Panc1 (cell line): Measurements from ENCODE around the gene ZG16. TPM values are rescaled to one million over a fixed set of nuclear protein-coding genes. Genes with fewer than 3 reads are reported as not detected.

Experiments used
- ATAC-seq: fragments of 200-7000 bp; cut with Tn5 transposase; 2 replicates; pipeline ENCODE4 v1.9.1; 2020; ENCODE audit warnings: mild to moderate bottlenecking, moderate library complexity
- BruUV-seq: library from RNA; stranded (reverse); fragments of 400-500 nt; replicated peaks from 2 replicates; lab custom pipeline; 2021; lab: Mats Ljungman, UMichigan
- CTCF ChIA-PET: fragments of 300-600 bp; sonication (Branson Sonifier 250); formaldehyde crosslinking; loops from one replicate; lab custom pipeline; 2022; ENCODE audit warnings: antibody characterized with exemption; lab: Charles Lee
- POLR2A ChIA-PET: fragments of 300-600 bp; sonication (Branson Sonifier 250); formaldehyde crosslinking; loops from one replicate; lab custom pipeline; 2022; ENCODE audit warnings: antibody characterized with exemption; lab: Charles Lee
- DNase-seq: peaks from one replicate; pipeline ENCODE4 v3.0.0-alpha.2; 2010; ENCODE audit warnings: low read depth, low spot score
- H3K27ac ChIP-seq: 2 replicates; pipeline ENCODE4 v1.5.1; 2011; ENCODE audit warnings: mild to moderate bottlenecking, low read length, inconsistent platforms
- H3K27me3 ChIP-seq: fragments of 200-500 bp; sonication (Bioruptor generic); 2 replicates; pipeline ENCODE4 v1.6.0; 2014; ENCODE audit warnings: low read length, inconsistent platforms; ENCODE audit not compliant: control insufficient read depth, insufficient read depth
- H3K36me3 ChIP-seq: fragments of 200-500 bp; sonication (Bioruptor generic); 2 replicates; pipeline ENCODE4 v1.5.1; 2014; ENCODE audit warnings: inconsistent platforms, mild to moderate bottlenecking, low read length, moderate library complexity; ENCODE audit not compliant: control insufficient read depth, insufficient read depth
- H3K4me1 ChIP-seq: 2 replicates; pipeline ENCODE4 v1.5.1; 2011; ENCODE audit warnings: inconsistent platforms, mild to moderate bottlenecking, low read length, moderate library complexity; ENCODE audit not compliant: control insufficient read depth, insufficient read depth
- H3K4me3 ChIP-seq, 2 experiments: 2 replicates each; pipeline ENCODE4 v1.5.1; 2011 to 2012; ENCODE audit warnings: low read depth in 2 of 2, low read length in 2 of 2, mild to moderate bottlenecking in 2 of 2, inconsistent platforms in 1 of 2, moderate library complexity in 1 of 2
- H3K9me3 ChIP-seq: fragments of 200-500 bp; sonication (Bioruptor generic); 2 replicates; pipeline ENCODE4 v1.5.1; 2014; ENCODE audit warnings: low read depth, mild to moderate bottlenecking, inconsistent platforms, low read length, moderate library complexity; ENCODE audit not compliant: control insufficient read depth, insufficient read depth
- POLR2AphosphoS5 ChIP-seq: IDR thresholded peaks from 2 replicates; pipeline ENCODE4 v1.6.1; 2012; ENCODE audit warnings: mild to moderate bottlenecking, low read depth, low read length, moderate library complexity
- in situ Hi-C: cut with HindIII; loops from 2 replicates; pipeline ENCODE4 v1.10.0; 2016; ENCODE audit warnings: low sequenced_read_pairs, low pct_unique_long_range_greater_than_20kb
- intact Hi-C: fragments of 100-400 bp; cut with micrococcal nuclease; formaldehyde crosslinking; loops from one replicate; pipeline ENCODE4 v1.10.0; 2022; ENCODE audit not compliant: unreplicated experiment
- total RNA-seq: library from RNA; stranded (reverse); gene quantifications from one replicate; pipeline ENCODE4 v1.2.1, GENCODE V29; 2021; ENCODE audit not compliant: unreplicated experiment
- TF ChIP-seq, protein P1 (sequence below), 2 experiments: IDR thresholded peaks; 2 replicates each; pipeline ENCODE4 v1.6.1; 2011 to 2012; ENCODE audit warnings: low read depth in 2 of 2, control low read depth in 1 of 2, low read length in 1 of 2, mild to moderate bottlenecking in 1 of 2, moderate library complexity in 1 of 2; ENCODE audit not compliant: insufficient read depth in 1 of 2

Gene ZG16
- total RNA-seq, 1 experiment from 2014 or later = not detected

DNA sequence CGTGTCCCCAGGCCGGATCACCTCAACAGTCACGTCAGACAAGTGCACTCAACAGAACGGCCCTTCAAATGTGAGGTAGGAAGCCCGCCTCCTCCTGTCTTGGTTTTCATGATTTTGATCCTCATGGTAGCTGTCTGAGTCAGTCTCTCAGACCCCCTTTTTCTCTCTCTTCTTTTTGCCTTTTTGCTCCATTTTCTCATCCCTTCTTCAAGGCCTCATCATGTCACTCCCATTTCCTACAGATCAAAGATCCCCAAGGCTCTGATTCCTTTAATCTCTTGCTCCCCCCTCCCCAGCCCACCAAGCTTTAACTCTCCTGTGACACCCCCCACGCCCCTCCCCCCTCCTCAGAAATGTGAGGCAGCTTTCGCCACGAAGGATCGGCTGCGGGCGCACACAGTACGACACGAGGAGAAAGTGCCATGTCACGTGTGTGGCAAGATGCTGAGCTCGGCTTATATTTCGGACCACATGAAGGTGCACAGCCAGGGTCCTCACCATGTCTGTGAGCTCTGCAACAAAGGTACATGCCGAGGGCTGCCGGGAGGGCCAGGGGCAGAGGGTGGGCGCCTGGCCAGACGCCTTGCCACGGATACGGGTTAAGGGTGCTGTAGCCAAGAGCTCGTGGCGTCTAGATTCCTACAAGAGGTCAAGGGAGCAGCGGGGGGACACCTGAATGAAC, 30.3 kb downstream of the ZG16 start:
- BruUV-seq = no TSS peak
- in situ Hi-C loops (no loop called here), intact Hi-C loops (no loop called here)
- peak overlapping the region; percentile 83 for H3K27ac ChIP-seq
- TF ChIP-seq POLR2AphosphoS5 = peak; percentile 3
- TF ChIP-seq, protein P1, sequence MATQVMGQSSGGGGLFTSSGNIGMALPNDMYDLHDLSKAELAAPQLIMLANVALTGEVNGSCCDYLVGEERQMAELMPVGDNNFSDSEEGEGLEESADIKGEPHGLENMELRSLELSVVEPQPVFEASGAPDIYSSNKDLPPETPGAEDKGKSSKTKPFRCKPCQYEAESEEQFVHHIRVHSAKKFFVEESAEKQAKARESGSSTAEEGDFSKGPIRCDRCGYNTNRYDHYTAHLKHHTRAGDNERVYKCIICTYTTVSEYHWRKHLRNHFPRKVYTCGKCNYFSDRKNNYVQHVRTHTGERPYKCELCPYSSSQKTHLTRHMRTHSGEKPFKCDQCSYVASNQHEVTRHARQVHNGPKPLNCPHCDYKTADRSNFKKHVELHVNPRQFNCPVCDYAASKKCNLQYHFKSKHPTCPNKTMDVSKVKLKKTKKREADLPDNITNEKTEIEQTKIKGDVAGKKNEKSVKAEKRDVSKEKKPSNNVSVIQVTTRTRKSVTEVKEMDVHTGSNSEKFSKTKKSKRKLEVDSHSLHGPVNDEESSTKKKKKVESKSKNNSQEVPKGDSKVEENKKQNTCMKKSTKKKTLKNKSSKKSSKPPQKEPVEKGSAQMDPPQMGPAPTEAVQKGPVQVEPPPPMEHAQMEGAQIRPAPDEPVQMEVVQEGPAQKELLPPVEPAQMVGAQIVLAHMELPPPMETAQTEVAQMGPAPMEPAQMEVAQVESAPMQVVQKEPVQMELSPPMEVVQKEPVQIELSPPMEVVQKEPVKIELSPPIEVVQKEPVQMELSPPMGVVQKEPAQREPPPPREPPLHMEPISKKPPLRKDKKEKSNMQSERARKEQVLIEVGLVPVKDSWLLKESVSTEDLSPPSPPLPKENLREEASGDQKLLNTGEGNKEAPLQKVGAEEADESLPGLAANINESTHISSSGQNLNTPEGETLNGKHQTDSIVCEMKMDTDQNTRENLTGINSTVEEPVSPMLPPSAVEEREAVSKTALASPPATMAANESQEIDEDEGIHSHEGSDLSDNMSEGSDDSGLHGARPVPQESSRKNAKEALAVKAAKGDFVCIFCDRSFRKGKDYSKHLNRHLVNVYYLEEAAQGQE (IDR thresholded peaks at IDR 0.05; ENCODE audit: insufficient read depth in 1 of 2, low read depth in 2 of 2, low read length in 1 of 2) = no peak
- DNase-seq = no peak
- peaks cover 34% of the 10 kb centered on the region for H3K4me1 ChIP-seq
- H3K27me3 ChIP-seq = no peaks in the 10 kb centered on the region
- H3K36me3 ChIP-seq = peaks cover 11% of the 10 kb centered on the region; the same call in 1 of the 2 replicates
- ChIA-PET CTCF (interaction anchor here (0.9 to 1.4 kb wide), 3 partner anchors 7 to 12 kb away, joined by 3 to 4 read pairs (median 4); partner anchors contain the start of genes MVP and PAGR1), POLR2A (interaction anchor here (0.5 kb wide), 2 partner anchors 147 to 898 kb away, joined by 5 to 9 read pairs; no protein-coding TSS in a partner anchor)
- no peak for ATAC-seq
- H3K9me3 ChIP-seq = no peaks in the 10 kb centered on the region
- peak overlapping the region; percentile 83 to 89 for H3K4me3 ChIP-seq

DNA sequence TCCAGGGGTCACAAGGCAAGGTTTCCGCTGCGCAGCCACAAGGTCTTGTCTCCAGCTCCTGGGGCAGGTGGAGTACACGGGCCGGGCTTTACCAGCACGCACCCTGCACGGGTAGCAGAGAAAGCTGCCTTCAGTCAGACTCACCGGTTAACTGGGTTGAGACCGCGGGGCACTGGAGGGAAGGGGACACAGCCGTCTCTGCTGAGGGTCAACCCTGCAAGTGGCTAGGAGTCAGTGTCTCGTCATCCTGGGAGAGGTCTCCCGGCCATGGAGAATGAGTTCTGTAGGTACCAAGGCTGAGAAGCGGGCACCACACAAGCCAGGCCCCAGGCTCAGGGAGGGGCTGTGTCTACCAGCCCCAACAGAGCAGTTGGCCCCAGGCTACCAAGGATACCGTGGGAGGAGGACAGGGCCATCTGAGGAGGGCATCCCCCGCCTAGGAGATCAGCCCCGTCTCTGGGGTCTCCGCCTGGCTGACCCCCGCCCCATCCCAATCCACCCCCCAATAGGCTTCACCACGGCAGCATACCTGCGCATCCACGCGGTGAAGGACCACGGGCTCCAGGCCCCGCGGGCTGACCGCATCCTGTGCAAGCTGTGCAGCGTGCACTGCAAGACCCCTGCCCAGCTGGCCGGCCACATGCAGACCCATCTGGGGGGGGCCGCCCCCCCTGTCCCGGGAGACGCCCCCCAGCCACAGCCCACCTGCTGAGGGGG, 31.1 kb downstream of the ZG16 start:
- ATAC-seq = no peak
- ChIA-PET POLR2A (interaction anchor here (0.5 kb wide), 1 partner anchor 899 kb away, joined by 9 read pairs; no protein-coding TSS in a partner anchor), CTCF (interaction anchor here (1.4 kb wide), 1 partner anchor 8 kb away, joined by 4 read pairs; no protein-coding TSS in a partner anchor)
- DNase-seq = no peak
- Histone ChIP-seq H3K9me3 (no peaks in the 10 kb centered on the region), H3K27ac (peak overlapping the region; percentile 83), H3K27me3 (no peaks in the 10 kb centered on the region), H3K4me3 (peak overlapping the region; percentile 83 to 89), H3K36me3 (peaks cover 11% of the 10 kb centered on the region; the same call in 1 of the 2 replicates), H3K4me1 (peaks cover 34% of the 10 kb centered on the region)
- BruUV-seq = no TSS peak
- intact Hi-C loops = no loop called here
- TF ChIP-seq, protein P1 (IDR thresholded peaks at IDR 0.05; ENCODE audit: insufficient read depth in 1 of 2, low read depth in 2 of 2, low read length in 1 of 2) = no peak
- TF ChIP-seq POLR2AphosphoS5 = no peak; the same call in 1 of the 2 replicates
- in situ Hi-C loops = no loop called here
